ENCODE data around the gene USP2.
A peak's percentile ranks its signal among the peaks of the same experiment; 100 is the strongest.

Gene USP2

GRCh38 chr11:119340335-119341221 is 40.9 kb downstream of the USP2 start, which contains the start of gene C1QTNF5:
Gene C1QTNF5 (minus strand): TSS chr11:119340883. CDS start chr11:119340397, 486 bp downstream.
- DNase-seq = peak in 1 of 2 experiments; percentile 18

- peak in 1 of 2 experiments; percentile 65 for DNase-seq
These were observed 41.7 kb downstream of the USP2 start for GRCh38 chr11:119339589-119340334.

- DNase-seq = peak in 1 of 2 experiments; percentile 26
These were observed 42.4 kb downstream of the USP2 start for GRCh38 chr11:119338965-119339588.

GRCh38 chr11:119338318-119338890 is 43.1 kb downstream of the USP2 start:
- DNase-seq = peak; percentile 81 to 86

- DNase-seq = no peak
These were observed 43.7 kb downstream of the USP2 start for GRCh38 chr11:119337581-119338317.

- no peak for DNase-seq
These were observed 44.6 kb downstream of the USP2 start for GRCh38 chr11:119336744-119337469.

- peak in 1 of 2 experiments; percentile 17 for DNase-seq
These were observed 45.6 kb downstream of the USP2 start for GRCh38 chr11:119335655-119336543.

GRCh38 chr11:119335091-119335654 is 46.3 kb downstream of the USP2 start:
- peak in 1 of 2 experiments; percentile 20 for DNase-seq

- DNase-seq = peak; percentile 94 to 95
These were observed 47.1 kb downstream of the USP2 start, which contains the start of gene RNF26 for GRCh38 chr11:119334174-119334930. Gene RNF26 (plus strand): TSS chr11:119334527. CDS start chr11:119335123, 596 bp downstream.

- no peak for DNase-seq
These were observed 49.3 kb downstream of the USP2 start for GRCh38 chr11:119332111-119332765.

- DNase-seq = no peak
These were observed 51.3 kb downstream of the USP2 start for GRCh38 chr11:119330237-119330636.

GRCh38 chr11:119329320-119329719 is 52.2 kb downstream of the USP2 start:
- no peak for DNase-seq

- DNase-seq = no peak
These were observed 57.3 kb downstream of the USP2 start for GRCh38 chr11:119324189-119324588.

GRCh38 chr11:119323532-119324033 is 57.9 kb downstream of the USP2 start:
- DNase-seq = peak; percentile 90 to 96

GRCh38 chr11:119322921-119323531 is 58.5 kb downstream of the USP2 start:
- DNase-seq = no peak

GRCh38 chr11:119322360-119322739 is 59.1 kb downstream of the USP2 start:
- DNase-seq = no peak

- peak; percentile 79 to 82 for DNase-seq
These were observed 60.5 kb downstream of the USP2 start for GRCh38 chr11:119320776-119321524.

All from activated T-cell treated with anti-CD3 and anti-CD28 coated beads, Interleukin-2, amount 50 U/mL, for 48 hours (primary cell).